GM12801 (cell line): Measurements from ENCODE around the gene CCNB2.
A peak's percentile ranks its signal among the peaks of the same experiment; 100 is the strongest.

Experiments used
- CTCF ChIP-seq: IDR thresholded peaks from one replicate; pipeline ENCODE4 v1.5.1; 2011; ENCODE audit warnings: control low read depth; ENCODE audit not compliant: insufficient read length; ENCODE audit errors: extremely low read depth

Gene CCNB2

GRCh38 chr15:59138243-59138642 lies 33.3 kb downstream of the CCNB2 start:
- TF ChIP-seq CTCF = peak; percentile 63

DNA sequence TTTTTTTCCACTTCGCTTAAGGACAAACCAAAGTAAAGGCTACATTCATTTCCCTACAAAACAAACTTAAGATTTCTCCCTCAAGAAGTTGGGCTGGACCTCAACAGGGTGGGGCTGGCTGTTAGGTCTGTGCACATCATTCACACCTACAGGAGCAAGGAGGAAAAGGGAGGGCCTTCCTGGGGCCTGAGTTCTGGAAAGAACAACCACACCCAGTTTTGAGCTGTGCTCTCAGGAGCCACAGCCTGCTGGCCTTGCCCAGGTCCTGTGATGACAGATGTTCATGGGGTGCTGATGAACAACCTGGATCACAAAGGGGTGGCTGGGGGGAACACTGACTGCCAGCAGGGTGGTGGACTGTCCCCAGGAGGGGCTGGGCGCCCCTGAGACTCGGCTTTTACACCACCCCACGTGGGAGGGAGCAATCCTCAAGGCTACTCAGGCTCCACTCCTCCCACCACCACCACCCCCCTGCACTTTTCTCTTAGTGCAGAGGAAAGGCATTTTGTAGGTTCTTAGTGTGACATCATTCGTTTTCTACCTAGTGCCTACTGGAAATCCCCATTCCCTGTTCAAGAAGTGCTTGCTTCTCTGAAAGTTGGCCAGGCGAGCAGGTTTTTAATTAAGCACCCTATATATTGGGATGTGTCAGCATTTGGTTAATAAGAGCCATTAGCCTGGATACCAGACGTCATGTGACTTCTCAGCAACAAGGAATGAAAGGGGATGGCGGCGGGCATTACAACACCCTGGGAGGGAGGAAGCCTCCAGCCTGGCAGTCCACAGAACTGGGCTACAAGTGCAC lies 35.7 kb downstream of the CCNB2 start:
- TF ChIP-seq CTCF = no peak

DNA sequence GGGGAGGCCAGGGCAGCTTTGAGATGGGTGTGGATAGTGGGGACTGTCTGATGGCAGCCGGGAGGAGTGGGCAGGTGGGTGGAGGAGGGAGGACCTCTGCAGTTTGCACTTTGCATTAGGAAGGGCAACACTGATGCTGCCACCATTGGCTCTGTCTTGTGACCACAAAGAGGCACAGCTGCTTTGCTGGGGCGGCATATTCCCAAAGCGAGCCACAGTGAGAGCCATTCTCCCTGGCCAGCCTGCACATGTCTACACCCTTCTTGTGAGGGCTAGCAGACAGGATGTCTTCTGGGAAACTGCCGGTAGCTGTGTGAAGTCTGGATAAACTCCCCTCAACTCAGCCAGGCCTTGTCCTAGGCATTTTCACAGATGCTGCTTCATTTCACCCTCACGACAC lies 38.3 kb downstream of the CCNB2 start:
- TF ChIP-seq CTCF = no peak

GRCh38 chr15:59147666-59148065 lies 42.7 kb downstream of the CCNB2 start:
- no peak for TF ChIP-seq CTCF

DNA sequence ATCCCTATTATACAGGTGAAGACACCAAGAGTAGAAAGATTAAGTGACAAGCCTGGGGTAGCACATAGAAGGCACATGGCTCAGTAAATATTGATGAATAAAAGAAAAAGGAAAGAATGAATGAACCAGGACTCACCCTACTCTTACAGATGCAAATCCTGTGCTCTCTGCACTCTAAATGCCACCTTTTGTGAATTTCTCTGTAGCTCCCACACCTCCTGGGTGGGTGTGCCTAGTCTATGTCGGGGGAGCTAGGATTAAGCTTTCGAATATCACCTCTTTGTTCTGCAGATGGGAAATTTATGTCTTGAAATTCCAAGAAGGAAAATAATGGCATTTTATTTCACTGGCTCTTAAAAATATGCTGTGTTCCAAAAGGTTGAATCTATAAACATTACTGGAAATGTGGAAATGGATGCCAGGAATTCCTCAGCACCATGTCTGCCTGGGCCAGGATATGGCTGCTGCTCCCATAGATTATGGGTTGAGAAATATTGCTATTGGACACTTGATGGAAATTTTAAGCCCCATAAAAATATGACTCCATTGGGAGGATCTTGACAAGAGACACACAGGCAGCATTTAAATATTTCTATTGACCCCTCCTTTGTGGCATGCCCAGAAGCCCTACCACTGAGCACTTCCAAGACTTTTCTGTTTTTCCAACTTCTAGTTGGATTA lies 43.3 kb downstream of the CCNB2 start:
- no peak for TF ChIP-seq CTCF

DNA sequence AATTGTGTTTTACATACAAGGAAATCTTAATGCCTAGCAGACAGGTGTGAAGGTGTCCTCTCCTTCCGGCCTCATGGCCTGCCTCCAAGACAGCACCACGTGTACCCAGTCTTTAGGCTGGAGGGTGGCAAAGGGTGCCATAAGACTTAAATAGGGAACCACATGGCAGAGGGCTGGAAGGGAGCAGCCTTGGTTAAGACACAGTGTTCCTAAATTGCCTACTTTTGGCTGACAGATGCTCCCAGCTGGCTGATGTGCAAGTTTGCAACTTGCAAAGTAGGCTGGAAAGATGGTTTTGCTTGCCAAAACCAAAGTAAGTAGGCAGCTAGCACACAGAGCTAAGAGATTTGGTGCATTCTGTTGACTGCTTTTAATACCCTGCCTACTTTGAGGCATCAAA lies 45.2 kb downstream of the CCNB2 start:
- no peak for TF ChIP-seq CTCF

GRCh38 chr15:59152694-59153450 lies 47.9 kb downstream of the CCNB2 start:
- TF ChIP-seq CTCF = no peak
